Measurements from ENCODE around the gene UVRAG.

The UVRAG gene

GRCh38 chr11:75966537-75967287, 151.7 kb downstream of the UVRAG start (continued):
- TF ChIP-seq ZNF26 (tag by site-specific recombination; IDR thresholded peaks at IDR 0.05) (no peak), ZXDB (tag by site-specific recombination; IDR thresholded peaks at IDR 0.05) (no peak)

GRCh38 chr11:75968021-75968625, 153.1 kb downstream of the UVRAG start:
- Histone ChIP-seq H3K9me3 (ENCODE audit: control insufficient read depth, insufficient read depth, low read depth, low read length) (no peaks in the 10 kb centered on the region), H3K27ac (ENCODE audit: extremely low read depth, low read depth, low read length) (no peak overlapping the region), H3K4me1 (ENCODE audit: control insufficient read depth, insufficient read depth, low read length) (no peaks in the 10 kb centered on the region), H3K4me3 (ENCODE audit: low read depth, low read length) (no peak overlapping the region), H3K36me3 (ENCODE audit: control insufficient read depth in 2 of 2, insufficient read depth in 1 of 2, low read length in 2 of 2) (no peaks in the 10 kb centered on the region)
- POLR2A ChIA-PET: no interaction called here
- CTCF ChIA-PET: no interaction called here
- TF ChIP-seq ZNF530 (tag by site-specific recombination; IDR thresholded peaks at IDR 0.05; ENCODE audit: low read depth) (no peak), ZNF624 (tag by site-specific recombination; IDR thresholded peaks at IDR 0.05) (no peak), ZNF560 (tag by site-specific recombination; IDR thresholded peaks at IDR 0.05; ENCODE audit: borderline replicate concordance) (no peak), MYNN (tag by site-specific recombination; IDR thresholded peaks at IDR 0.05; ENCODE audit: borderline replicate concordance) (no peak), ZNF391 (tag by site-specific recombination; IDR thresholded peaks at IDR 0.05; ENCODE audit: borderline replicate concordance, low read depth) (no peak), SCRT2 (tag by site-specific recombination; IDR thresholded peaks at IDR 0.05) (no peak), ZNF707 (tag by site-specific recombination; IDR thresholded peaks at IDR 0.05) (no peak), ZIC2 (tag by site-specific recombination; IDR thresholded peaks at IDR 0.05) (no peak), ZNF561 (tag by site-specific recombination; IDR thresholded peaks at IDR 0.05; ENCODE audit: borderline replicate concordance) (no peak), ZNF174 (tag by site-specific recombination; IDR thresholded peaks at IDR 0.05) (no peak), ZFP3 (tag by site-specific recombination; IDR thresholded peaks at IDR 0.05; ENCODE audit: low read depth) (no peak)
- TF ChIP-seq, protein P1, sequence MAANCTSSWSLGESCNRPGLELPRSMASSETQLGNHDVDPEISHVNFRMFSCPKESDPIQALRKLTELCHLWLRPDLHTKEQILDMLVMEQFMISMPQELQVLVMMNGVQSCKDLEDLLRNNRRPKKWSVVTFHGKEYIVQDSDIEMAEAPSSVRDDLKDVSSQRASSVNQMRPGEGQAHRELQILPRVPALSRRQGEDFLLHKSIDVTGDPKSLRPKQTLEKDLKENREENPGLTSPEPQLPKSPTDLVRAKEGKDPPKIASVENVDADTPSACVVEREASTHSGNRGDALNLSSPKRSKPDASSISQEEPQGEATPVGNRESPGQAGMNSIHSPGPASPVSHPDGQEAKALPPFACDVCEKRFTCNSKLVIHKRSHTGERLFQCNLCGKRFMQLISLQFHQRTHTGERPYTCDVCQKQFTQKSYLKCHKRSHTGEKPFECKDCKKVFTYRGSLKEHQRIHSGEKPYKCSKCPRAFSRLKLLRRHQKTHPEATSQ (tag by site-specific recombination; IDR thresholded peaks at IDR 0.05): no peak
- TF ChIP-seq, protein P2, sequence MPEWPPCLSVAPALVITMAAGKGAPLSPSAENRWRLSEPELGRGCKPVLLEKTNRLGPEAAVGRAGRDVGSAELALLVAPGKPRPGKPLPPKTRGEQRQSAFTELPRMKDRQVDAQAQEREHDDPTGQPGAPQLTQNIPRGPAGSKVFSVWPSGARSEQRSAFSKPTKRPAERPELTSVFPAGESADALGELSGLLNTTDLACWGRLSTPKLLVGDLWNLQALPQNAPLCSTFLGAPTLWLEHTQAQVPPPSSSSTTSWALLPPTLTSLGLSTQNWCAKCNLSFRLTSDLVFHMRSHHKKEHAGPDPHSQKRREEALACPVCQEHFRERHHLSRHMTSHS (tag by site-specific recombination; IDR thresholded peaks at IDR 0.05): no peak
- TF ChIP-seq, protein P3, sequence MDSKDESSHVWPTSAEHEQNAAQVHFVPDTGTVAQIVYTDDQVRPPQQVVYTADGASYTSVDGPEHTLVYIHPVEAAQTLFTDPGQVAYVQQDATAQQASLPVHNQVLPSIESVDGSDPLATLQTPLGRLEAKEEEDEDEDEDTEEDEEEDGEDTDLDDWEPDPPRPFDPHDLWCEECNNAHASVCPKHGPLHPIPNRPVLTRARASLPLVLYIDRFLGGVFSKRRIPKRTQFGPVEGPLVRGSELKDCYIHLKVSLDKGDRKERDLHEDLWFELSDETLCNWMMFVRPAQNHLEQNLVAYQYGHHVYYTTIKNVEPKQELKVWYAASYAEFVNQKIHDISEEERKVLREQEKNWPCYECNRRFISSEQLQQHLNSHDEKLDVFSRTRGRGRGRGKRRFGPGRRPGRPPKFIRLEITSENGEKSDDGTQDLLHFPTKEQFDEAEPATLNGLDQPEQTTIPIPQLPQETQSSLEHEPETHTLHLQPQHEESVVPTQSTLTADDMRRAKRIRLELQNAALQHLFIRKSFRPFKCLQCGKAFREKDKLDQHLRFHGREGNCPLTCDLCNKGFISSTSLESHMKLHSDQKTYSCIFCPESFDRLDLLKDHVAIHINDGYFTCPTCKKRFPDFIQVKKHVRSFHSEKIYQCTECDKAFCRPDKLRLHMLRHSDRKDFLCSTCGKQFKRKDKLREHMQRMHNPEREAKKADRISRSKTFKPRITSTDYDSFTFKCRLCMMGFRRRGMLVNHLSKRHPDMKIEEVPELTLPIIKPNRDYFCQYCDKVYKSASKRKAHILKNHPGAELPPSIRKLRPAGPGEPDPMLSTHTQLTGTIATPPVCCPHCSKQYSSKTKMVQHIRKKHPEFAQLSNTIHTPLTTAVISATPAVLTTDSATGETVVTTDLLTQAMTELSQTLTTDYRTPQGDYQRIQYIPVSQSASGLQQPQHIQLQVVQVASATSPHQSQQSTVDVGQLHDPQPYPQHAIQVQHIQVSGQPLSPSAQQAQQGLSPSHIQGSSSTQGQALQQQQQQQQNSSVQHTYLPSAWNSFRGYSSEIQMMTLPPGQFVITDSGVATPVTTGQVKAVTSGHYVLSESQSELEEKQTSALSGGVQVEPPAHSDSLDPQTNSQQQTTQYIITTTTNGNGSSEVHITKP (tag by site-specific recombination; IDR thresholded peaks at IDR 0.05): no peak
- TF ChIP-seq, protein P4, sequence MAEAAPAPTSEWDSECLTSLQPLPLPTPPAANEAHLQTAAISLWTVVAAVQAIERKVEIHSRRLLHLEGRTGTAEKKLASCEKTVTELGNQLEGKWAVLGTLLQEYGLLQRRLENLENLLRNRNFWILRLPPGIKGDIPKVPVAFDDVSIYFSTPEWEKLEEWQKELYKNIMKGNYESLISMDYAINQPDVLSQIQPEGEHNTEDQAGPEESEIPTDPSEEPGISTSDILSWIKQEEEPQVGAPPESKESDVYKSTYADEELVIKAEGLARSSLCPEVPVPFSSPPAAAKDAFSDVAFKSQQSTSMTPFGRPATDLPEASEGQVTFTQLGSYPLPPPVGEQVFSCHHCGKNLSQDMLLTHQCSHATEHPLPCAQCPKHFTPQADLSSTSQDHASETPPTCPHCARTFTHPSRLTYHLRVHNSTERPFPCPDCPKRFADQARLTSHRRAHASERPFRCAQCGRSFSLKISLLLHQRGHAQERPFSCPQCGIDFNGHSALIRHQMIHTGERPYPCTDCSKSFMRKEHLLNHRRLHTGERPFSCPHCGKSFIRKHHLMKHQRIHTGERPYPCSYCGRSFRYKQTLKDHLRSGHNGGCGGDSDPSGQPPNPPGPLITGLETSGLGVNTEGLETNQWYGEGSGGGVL (tag by site-specific recombination; IDR thresholded peaks at IDR 0.05): no peak

All from HEK293 (cell line).